H1 (cell line): ENCODE data around the gene CTDSP1. TPM values are rescaled to one million over a fixed set of nuclear protein-coding genes. Genes with fewer than 3 reads are reported as not detected.

Experiments used
- CTCF ChIA-PET: fragments of 300-600 bp; sonication (Branson Sonifier 250); formaldehyde crosslinking; loops from one replicate; lab custom pipeline; 2021; ENCODE audit not compliant: partially characterized antibody; lab: Charles Lee
- POLR2A ChIA-PET: fragments of 300-600 bp; sonication (Branson Sonifier 250); formaldehyde crosslinking; loops from one replicate; lab custom pipeline; 2021; ENCODE audit warnings: inconsistent platforms; ENCODE audit not compliant: partially characterized antibody; lab: Charles Lee
- DNase-seq, 2 experiments: peaks; one replicate each; pipeline versions ENCODE4 v3.0.0 to v3.0.0-alpha.2; 2010 to 2022; ENCODE audit warnings: low spot score in 2 of 2, low read depth in 1 of 2, mixed read lengths in 1 of 2
- FAIRE-seq: peaks from 2 replicates; lab custom pipeline; 2011; peaks lifted over from hg19 to GRCh38; lab: Jason Lieb, UNC
- H2AFZ ChIP-seq: 2 replicates; pipeline ENCODE4 v1.8.1; 2012; ENCODE audit warnings: low read length, inconsistent platforms
- H2AK5ac ChIP-seq: 2 replicates; pipeline ENCODE4 v1.6.1; 2013; ENCODE audit warnings: low read depth, low read length
- H2BK120ac ChIP-seq: replicated peaks from 2 replicates; pipeline ENCODE3; 2013; ENCODE audit warnings: low read depth, low read length, inconsistent platforms
- H2BK12ac ChIP-seq: 2 replicates; pipeline ENCODE4 v1.6.1; 2013; ENCODE audit warnings: low read depth, low read length
- H2BK15ac ChIP-seq: 2 replicates; pipeline ENCODE4 v1.6.1; 2013; ENCODE audit warnings: low read length
- H2BK20ac ChIP-seq: 2 replicates; pipeline ENCODE4 v1.6.1; 2013; ENCODE audit warnings: low read length
- H2BK5ac ChIP-seq: 2 replicates; pipeline ENCODE4 v1.6.1; 2013; ENCODE audit warnings: low read depth, low read length
- H3K14ac ChIP-seq: 2 replicates; pipeline ENCODE4 v1.6.1; 2013; ENCODE audit warnings: inconsistent platforms; ENCODE audit not compliant: insufficient read length
- H3K18ac ChIP-seq: 2 replicates; pipeline ENCODE4 v1.6.1; 2013; ENCODE audit warnings: low read length; ENCODE audit errors: extremely low read depth
- H3K23ac ChIP-seq: 2 replicates; pipeline ENCODE4 v1.6.1; 2013; ENCODE audit warnings: inconsistent platforms; ENCODE audit not compliant: insufficient read length
- H3K23me2 ChIP-seq: 2 replicates; pipeline ENCODE4 v1.6.1; 2013; ENCODE audit warnings: low read depth, low read length
- H3K27ac ChIP-seq: 2 replicates; pipeline ENCODE4 v1.6.1; 2011; ENCODE audit warnings: low read depth, low read length, inconsistent platforms
- H3K27me3 ChIP-seq, 4 experiments: replicated peaks in 1 of 4; 1 replicate in 1 of 4; 2 replicates in 3 of 4; pipeline versions ENCODE4 v1.6.1 to v1.8.1; 2011 to 2013; ENCODE audit warnings: low read length in 3 of 4, mild to moderate bottlenecking in 3 of 4, inconsistent platforms in 2 of 4, mixed read lengths in 2 of 4, moderate library complexity in 1 of 4; ENCODE audit not compliant: control insufficient read depth in 3 of 4, insufficient read depth in 3 of 4; ENCODE audit errors: extremely low read depth in 1 of 4
- H3K36me3 ChIP-seq, 4 experiments: 2 replicates each; pipeline versions ENCODE4 v1.6.1 to v1.8.1; 2011 to 2013; ENCODE audit warnings: mild to moderate bottlenecking in 4 of 4, low read length in 3 of 4, moderate library complexity in 2 of 4, control low read depth in 1 of 4, inconsistent platforms in 1 of 4; ENCODE audit not compliant: insufficient read depth in 4 of 4, control insufficient read depth in 2 of 4
- H3K4ac ChIP-seq: replicated peaks from 2 replicates; pipeline ENCODE3; 2013; ENCODE audit warnings: low read length, low read depth, mixed read lengths, inconsistent platforms; ENCODE audit not compliant: insufficient read length
- H3K4me1 ChIP-seq, 4 experiments: replicated peaks in 1 of 4; 1 replicate in 1 of 4; 2 replicates in 3 of 4; pipeline versions ENCODE4 v1.6.1 to v1.8.1; 2011 to 2013; ENCODE audit warnings: low read length in 3 of 4, inconsistent platforms in 2 of 4, mixed read lengths in 1 of 4; ENCODE audit not compliant: insufficient read depth in 4 of 4, control insufficient read depth in 3 of 4
- H3K4me2 ChIP-seq, 2 experiments: 2 replicates each; pipeline versions ENCODE4 v1.6.1 to v1.8.1; 2011 to 2013; ENCODE audit warnings: low read depth in 2 of 2, low read length in 2 of 2, control low read depth in 1 of 2, inconsistent platforms in 1 of 2, mild to moderate bottlenecking in 1 of 2; ENCODE audit not compliant: insufficient read depth in 1 of 2
- H3K4me3 ChIP-seq, 4 experiments: fragments of 200-600, 300-600 bp in 1 of 4; sonication (generic), shearing (Covaris generic), sonication (Bioruptor Twin) in 1 of 4; 2 replicates each; pipeline versions ENCODE4 v1.5.1 to v1.8.1; 2011 to 2016; ENCODE audit warnings: low read length in 4 of 4, low read depth in 3 of 4, control low read depth in 2 of 4, inconsistent platforms in 2 of 4, mild to moderate bottlenecking in 2 of 4, mixed read lengths in 1 of 4, moderate library complexity in 1 of 4; ENCODE audit not compliant: insufficient read depth in 2 of 4; ENCODE audit errors: extremely low read depth in 1 of 4
- H3K56ac ChIP-seq: replicated peaks from 2 replicates; pipeline ENCODE3; 2013; ENCODE audit warnings: low read depth, mild to moderate bottlenecking, mixed read lengths, low read length, inconsistent platforms; ENCODE audit not compliant: insufficient read length
- H3K79me1 ChIP-seq: 2 replicates; pipeline ENCODE4 v1.6.1; 2013; ENCODE audit warnings: low read depth, low read length, control low read depth
- H3K79me2 ChIP-seq, 2 experiments: 2 replicates each; pipeline versions ENCODE4 v1.6.1 to v1.8.1; 2012 to 2013; ENCODE audit warnings: low read length in 2 of 2, mild to moderate bottlenecking in 2 of 2, inconsistent platforms in 1 of 2; ENCODE audit not compliant: insufficient read depth in 2 of 2, control insufficient read depth in 1 of 2
- H3K9ac ChIP-seq, 4 experiments: replicated peaks in 1 of 4; 1 replicate in 1 of 4; 2 replicates in 3 of 4; pipeline versions ENCODE4 v1.6.1 to v1.8.1; 2011 to 2013; ENCODE audit warnings: low read depth in 3 of 4, low read length in 3 of 4, control low read depth in 2 of 4, mild to moderate bottlenecking in 2 of 4, moderate library complexity in 2 of 4, inconsistent platforms in 1 of 4; ENCODE audit errors: extremely low read depth in 1 of 4
- H3K9me3 ChIP-seq, 2 experiments: 2 replicates each; pipeline versions ENCODE4 v1.6.1 to v1.8.1; 2012 to 2013; ENCODE audit warnings: mild to moderate bottlenecking in 2 of 2, moderate library complexity in 2 of 2, control low read depth in 1 of 2, inconsistent platforms in 1 of 2, low read depth in 1 of 2, low read length in 1 of 2, mixed read lengths in 1 of 2; ENCODE audit not compliant: insufficient read depth in 2 of 2
- H4K20me1 ChIP-seq, 2 experiments: replicated peaks in 1 of 2; 2 replicates each; pipeline versions ENCODE3 to v1.8.1; 2011 to 2013; ENCODE audit warnings: inconsistent platforms in 2 of 2, low read length in 2 of 2, mild to moderate bottlenecking in 1 of 2; ENCODE audit not compliant: insufficient read depth in 2 of 2, control insufficient read depth in 1 of 2
- H4K5ac ChIP-seq: 2 replicates; pipeline ENCODE4 v1.6.1; 2013; ENCODE audit warnings: low read length, low read depth, mixed read lengths, inconsistent platforms; ENCODE audit not compliant: insufficient read length
- H4K8ac ChIP-seq: 2 replicates; pipeline ENCODE4 v1.8.0; 2013; ENCODE audit warnings: mild to moderate bottlenecking, moderate library complexity, low read length, inconsistent platforms; ENCODE audit not compliant: insufficient read depth; ENCODE audit errors: extremely low read depth
- H4K91ac ChIP-seq: replicated peaks from 2 replicates; pipeline ENCODE3; 2013; ENCODE audit warnings: low read length, mixed read lengths, inconsistent platforms; ENCODE audit not compliant: insufficient read length
- BCL11A ChIP-seq, 2 experiments: IDR thresholded peaks; one replicate each; pipeline ENCODE4 v1.6.1; 2011; ENCODE audit warnings: low read depth in 2 of 2, low read length in 2 of 2, mild to moderate bottlenecking in 2 of 2
- CEBPB ChIP-seq: IDR thresholded peaks from 2 replicates; pipeline ENCODE4 v1.6.1; 2012; ENCODE audit warnings: low read depth, low read length
- CHD2 ChIP-seq: IDR thresholded peaks from 2 replicates; pipeline ENCODE4 v1.6.1; 2012; ENCODE audit warnings: low read length, improper control_type of control experiment
- CTBP2 ChIP-seq: IDR thresholded peaks from 2 replicates; pipeline ENCODE4 v1.7.0; 2011; ENCODE audit warnings: borderline replicate concordance, mild to moderate bottlenecking, moderate library complexity, mixed read lengths, low read length; ENCODE audit not compliant: insufficient read depth, insufficient read length
- EP300 ChIP-seq, 2 experiments: IDR thresholded peaks; 1 replicate in 1 of 2; 2 replicates in 1 of 2; pipeline ENCODE4 v1.6.1; 2011 to 2012; ENCODE audit warnings: low read depth in 2 of 2, low read length in 2 of 2, mild to moderate bottlenecking in 2 of 2, borderline replicate concordance in 1 of 2, inconsistent platforms in 1 of 2, moderate library complexity in 1 of 2
- JUND ChIP-seq: IDR thresholded peaks from 2 replicates; pipeline ENCODE4 v1.6.1; 2011; ENCODE audit warnings: mild to moderate bottlenecking, improper control_type of control experiment, low read length
- KDM4A ChIP-seq: IDR thresholded peaks from one replicate; pipeline ENCODE4 v1.7.1; 2012; ENCODE audit warnings: low read depth, mild to moderate bottlenecking, moderate library complexity, low read length, inconsistent platforms; ENCODE audit not compliant: severe bottlenecking
- NRF1 ChIP-seq: IDR thresholded peaks from 2 replicates; pipeline ENCODE4 v1.6.1; 2011; ENCODE audit warnings: mild to moderate bottlenecking, low read depth, low read length, improper control_type of control experiment
- POLR2A ChIP-seq, 2 experiments: IDR thresholded peaks; 1 replicate in 1 of 2; 2 replicates in 1 of 2; pipeline ENCODE4 v1.6.1; 2011; ENCODE audit warnings: low read depth in 2 of 2, low read length in 2 of 2, mild to moderate bottlenecking in 2 of 2; ENCODE audit errors: control extremely low read depth in 1 of 2
- RBBP5 ChIP-seq: IDR thresholded peaks from 2 replicates; pipeline ENCODE4 v1.7.1; 2012; ENCODE audit warnings: low read depth, mild to moderate bottlenecking, inconsistent platforms, low read length, moderate library complexity, borderline replicate concordance
- RFX5 ChIP-seq: IDR thresholded peaks from 2 replicates; pipeline ENCODE4 v1.6.1; 2011; ENCODE audit warnings: low read depth, low read length, improper control_type of control experiment, borderline replicate concordance
- TCF12 ChIP-seq: IDR thresholded peaks from 2 replicates; pipeline ENCODE4 v1.6.1; 2011; ENCODE audit warnings: low read depth, mild to moderate bottlenecking, low read length
- TEAD4 ChIP-seq: IDR thresholded peaks from 2 replicates; pipeline ENCODE4 v1.6.1; 2012; ENCODE audit warnings: low read depth, low read length, inconsistent platforms, mixed read lengths
- WGBS, 2 experiments: shearing (Covaris generic) in 1 of 2; methylation state at CpG; one replicate each; pipeline versions ENCODE4 v1.1.6 to v1.1.7; 2013 to 2015; ENCODE audit warnings: low lambda C conversion rate in 2 of 2, mixed read lengths in 2 of 2, inconsistent platforms in 1 of 2, low coverage in 1 of 2, missing lambda C conversion rate in 1 of 2; ENCODE audit not compliant: insufficient replicate concordance in 2 of 2, insufficient coverage in 1 of 2, insufficient read length in 1 of 2; ENCODE audit errors: extremely low coverage in 1 of 2, missing lambda C conversion rate in 1 of 2; 5-methylcytosine and 5-hydroxymethylcytosine counted together
- polyA plus RNA-seq, 7 experiments: library from polyadenylated mRNA; depleted of rRNA in 3 of 7; stranded (reverse) in 5 of 7; unstranded in 2 of 7; fragments of >200 nt in 5 of 7; fragments of 200-250 nt in 2 of 7; gene quantifications; 1 replicate in 5 of 7; 2 replicates in 1 of 7; 4 replicates in 1 of 7; pipeline versions ENCODE4 v1.2.1 to v1.2.3, GENCODE V29; 2011 to 2013; ENCODE audit warnings: missing spikeins in 2 of 7, mixed read lengths in 2 of 7
- total RNA-seq: library from RNA; stranded (reverse); fragmentation: NEBNext Ultra II Directional; extraction: Animal tissue kit (Norgen Biotek cat#: 25700); gene quantifications from 2 replicates; pipeline ENCODE4 v1.2.1, GENCODE V29; 2021
- TF ChIP-seq, protein P1 (sequence below): IDR thresholded peaks from 2 replicates; pipeline ENCODE4 v1.6.1; 2011; ENCODE audit warnings: low read depth, mild to moderate bottlenecking, low read length; ENCODE audit not compliant: insufficient read depth

The CTDSP1 gene
- total and polyA plus RNA-seq, 2 of the 8 experiments (the other 6 are each of a cell fraction or from before 2014, with no cell fraction given) = 20.3 to 35.2 TPM

GRCh38 chr2:218375212-218375611 lies 24.5 kb upstream of the CTDSP1 start:
- DNase-seq = no peak
- Histone ChIP-seq H3K18ac (no peak overlapping the region), H2BK12ac (no peak overlapping the region), H2BK5ac (no peak overlapping the region), H3K56ac (no peak overlapping the region), H4K91ac (no peak overlapping the region), H3K23ac (no peak overlapping the region), H2BK120ac (no peak overlapping the region), H3K27ac (no peak overlapping the region), H3K79me1 (no peaks in the 10 kb centered on the region), H3K4me1 (no peaks in the 10 kb centered on the region), H2AFZ (no peak overlapping the region), H2BK15ac (no peak overlapping the region), H3K14ac (no peak overlapping the region), H3K4ac (no peak overlapping the region), H3K9ac (no peak overlapping the region), H3K79me2 (no peaks in the 10 kb centered on the region), H3K23me2 (no peaks in the 10 kb centered on the region), H4K8ac (no peak overlapping the region), H3K36me3 (no peaks in the 10 kb centered on the region), H2BK20ac (no peak overlapping the region), H2AK5ac (no peak overlapping the region), H4K5ac (no peak overlapping the region), H3K4me3 (no peak overlapping the region), H3K9me3 (no peaks in the 10 kb centered on the region), H3K4me2 (no peak overlapping the region), H4K20me1 (no peaks in the 10 kb centered on the region), H3K27me3 (no peaks in the 10 kb centered on the region)
- CTCF ChIA-PET = interaction anchor here (0.6 to 1.1 kb wide), 2 partner anchors 81 to 138 kb away, joined by 3 read pairs; no protein-coding TSS in a partner anchor
- POLR2A ChIA-PET = interaction anchor here (1.4 kb wide), 1 partner anchor 9 kb away, joined by 4 read pairs; no protein-coding TSS in a partner anchor
- 86% methylated on average over 2 of the region's 2 CpGs; no CpG with 5 or more reads in 1 of the 2 experiments for WGBS, 2 experiments
- FAIRE-seq = no peak
- TF ChIP-seq TEAD4 (no peak), RFX5 (no peak), CHD2 (no peak), CEBPB (no peak), NRF1 (no peak), POLR2A (IDR thresholded peaks at IDR 0.05; ENCODE audit: control extremely low read depth in 1 of 2, low read depth in 2 of 2, low read length in 2 of 2) (no peak), EP300 (IDR thresholded peaks at IDR 0.05; ENCODE audit: borderline replicate concordance in 1 of 2, low read depth in 2 of 2, low read length in 2 of 2) (no peak), KDM4A (no peak), JUND (no peak), TCF12 (no peak), CTBP2 (no peak), RBBP5 (no peak), BCL11A (IDR thresholded peaks at IDR 0.05; ENCODE audit: low read depth in 2 of 2, low read length in 2 of 2) (no peak)
- TF ChIP-seq, protein P1, sequence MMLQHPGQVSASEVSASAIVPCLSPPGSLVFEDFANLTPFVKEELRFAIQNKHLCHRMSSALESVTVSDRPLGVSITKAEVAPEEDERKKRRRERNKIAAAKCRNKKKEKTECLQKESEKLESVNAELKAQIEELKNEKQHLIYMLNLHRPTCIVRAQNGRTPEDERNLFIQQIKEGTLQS = no peak
